A673 (cell line): ENCODE data around the gene AEBP2.

Experiments
- CTCF ChIP-seq: fragments of 300-800, 200-600 bp; sonication (generic); conservative IDR thresholded peaks from 2 replicates; pipeline ENCODE4 v1.5.1; 2017; ENCODE audit warnings: low read depth, mild to moderate bottlenecking, antibody characterized with exemption, low read length, moderate library complexity, mixed read lengths
- EZH2 ChIP-seq: fragments of 200-600 bp; sonication (generic); IDR thresholded peaks from 2 replicates; pipeline ENCODE4 v1.6.1; 2017; ENCODE audit warnings: borderline replicate concordance, low read depth, mild to moderate bottlenecking, mixed read lengths, antibody characterized with exemption, low read length; ENCODE audit not compliant: poor library complexity, severe bottlenecking

- TF ChIP-seq CTCF (no peak), EZH2 (no peak)
Measured at GRCh38 chr12:19415563-19415962, 23.7 kb upstream of the AEBP2 start.
